Activated naive CD4-positive, alpha-beta T cell treated with anti-CD3 and anti-CD28 coated beads for 36 hours (primary cell): ENCODE data around the gene KCNK5. TPM values are rescaled to one million over a fixed set of nuclear protein-coding genes. Genes with fewer than 3 reads are reported as not detected.

Experiments used
- CTCF ChIA-PET: fragments of 350-600 bp; sonication (Branson Sonifier 250); formaldehyde crosslinking; loops from one replicate; lab custom pipeline; 2021; ENCODE audit warnings: antibody characterized with exemption; lab: Charles Lee
- DNase-seq: peaks from one replicate; pipeline ENCODE4 v3.0.0-alpha.2; 2020
- H3K27ac Mint-ChIP-seq: one replicate; pipeline ENCODE4 v1.8.0; 2021; ENCODE audit warnings: mild to moderate bottlenecking, mixed read lengths
- H3K27me3 Mint-ChIP-seq: one replicate; pipeline ENCODE4 v1.8.0; 2021; ENCODE audit warnings: low read depth, mixed read lengths
- H3K36me3 Mint-ChIP-seq: one replicate; pipeline ENCODE4 v1.8.0; 2021; ENCODE audit warnings: low read depth, mixed read lengths
- H3K4me1 Mint-ChIP-seq: one replicate; pipeline ENCODE4 v1.8.0; 2021; ENCODE audit warnings: low read depth, mixed read lengths
- H3K4me3 Mint-ChIP-seq: one replicate; pipeline ENCODE4 v1.8.0; 2021; ENCODE audit warnings: mild to moderate bottlenecking, moderate library complexity, mixed read lengths
- H3K9me3 Mint-ChIP-seq: one replicate; pipeline ENCODE4 v1.8.0; 2021; ENCODE audit warnings: mixed read lengths
- intact Hi-C: fragments of 100-400 bp; cut with micrococcal nuclease; formaldehyde crosslinking; loops from one replicate; pipeline ENCODE4 v1.15.1; 2023
- total RNA-seq, 2 experiments: library from RNA; stranded (reverse); gene quantifications; one replicate each; pipeline ENCODE4 v1.2.3, GENCODE V29; 2021

The KCNK5 gene
- total RNA-seq, 2 experiments from 2014 or later, result 9.0 to 9.2 TPM

- Mint-ChIP-seq H3K4me1 (peaks cover 20% of the 10 kb centered on the region), H3K4me3 (no peak overlapping the region), H3K27me3 (no peaks in the 10 kb centered on the region), H3K36me3 (peaks cover 4% of the 10 kb centered on the region), H3K27ac (no peak overlapping the region), H3K9me3 (no peaks in the 10 kb centered on the region)
- no peak for DNase-seq
- intact Hi-C loops, result no loop called here
- CTCF ChIA-PET, result no interaction called here
Measured at GRCh38 chr6:39211183-39211582, 18.1 kb downstream of the KCNK5 start.

DNA sequence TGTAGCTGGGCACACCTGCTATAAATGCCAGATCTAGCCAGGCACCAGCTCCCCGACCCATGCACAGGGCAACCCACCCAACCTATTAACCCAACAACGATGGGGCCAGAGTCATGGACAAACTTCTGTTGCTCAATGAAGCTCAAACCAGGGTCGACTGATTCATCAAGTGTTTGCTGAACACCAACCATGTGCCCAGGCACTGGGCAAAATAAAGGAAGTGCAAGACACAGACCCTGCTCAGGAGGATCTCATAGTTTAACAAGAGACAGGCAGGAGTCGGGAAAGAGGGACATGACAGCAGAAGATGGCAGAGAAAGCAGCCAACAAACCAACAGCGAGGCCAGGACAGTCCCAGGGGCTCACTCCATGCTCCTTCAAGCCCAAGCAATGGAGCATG lies 18.8 kb downstream of the KCNK5 start:
- H3K36me3 Mint-ChIP-seq, result peaks cover 4% of the 10 kb centered on the region
- CTCF ChIA-PET, result no interaction called here
- no peak for DNase-seq
- H3K4me1 Mint-ChIP-seq, result peaks cover 20% of the 10 kb centered on the region
- no peaks in the 10 kb centered on the region for H3K27me3 Mint-ChIP-seq
- no peak overlapping the region for H3K27ac Mint-ChIP-seq
- intact Hi-C loops, result no loop called here
- H3K9me3 Mint-ChIP-seq, result no peaks in the 10 kb centered on the region
- H3K4me3 Mint-ChIP-seq, result no peak overlapping the region

GRCh38 chr6:39209911-39210310 lies 19.4 kb downstream of the KCNK5 start:
- Mint-ChIP-seq H3K4me1 (peaks cover 20% of the 10 kb centered on the region), H3K36me3 (peaks cover 4% of the 10 kb centered on the region), H3K27ac (no peak overlapping the region), H3K27me3 (no peaks in the 10 kb centered on the region), H3K4me3 (no peak overlapping the region), H3K9me3 (no peaks in the 10 kb centered on the region)
- CTCF ChIA-PET, result no interaction called here
- DNase-seq, result no peak
- intact Hi-C loops, result no loop called here

- H3K4me1 Mint-ChIP-seq, result peaks cover 20% of the 10 kb centered on the region
- no peak for DNase-seq
- CTCF ChIA-PET, result no interaction called here
- no peak overlapping the region for H3K4me3 Mint-ChIP-seq
- no peaks in the 10 kb centered on the region for H3K27me3 Mint-ChIP-seq
- H3K9me3 Mint-ChIP-seq, result no peaks in the 10 kb centered on the region
- H3K36me3 Mint-ChIP-seq, result peaks cover 3% of the 10 kb centered on the region
- intact Hi-C loops, result no loop called here
- H3K27ac Mint-ChIP-seq, result no peak overlapping the region
Measured at GRCh38 chr6:39209360-39209811, 19.9 kb downstream of the KCNK5 start.

GRCh38 chr6:39208223-39208739 lies 21.0 kb downstream of the KCNK5 start:
- peaks cover 2% of the 10 kb centered on the region for H3K36me3 Mint-ChIP-seq
- intact Hi-C loops, result no loop called here
- H3K4me3 Mint-ChIP-seq, result no peak overlapping the region
- CTCF ChIA-PET, result interaction anchor here (1.4 kb wide), 1 partner anchor 101 kb away, joined by 3 read pairs; no protein-coding TSS in a partner anchor
- no peak overlapping the region for H3K27ac Mint-ChIP-seq
- DNase-seq, result no peak
- no peaks in the 10 kb centered on the region for H3K9me3 Mint-ChIP-seq
- no peaks in the 10 kb centered on the region for H3K27me3 Mint-ChIP-seq
- H3K4me1 Mint-ChIP-seq, result peaks cover 20% of the 10 kb centered on the region

DNA sequence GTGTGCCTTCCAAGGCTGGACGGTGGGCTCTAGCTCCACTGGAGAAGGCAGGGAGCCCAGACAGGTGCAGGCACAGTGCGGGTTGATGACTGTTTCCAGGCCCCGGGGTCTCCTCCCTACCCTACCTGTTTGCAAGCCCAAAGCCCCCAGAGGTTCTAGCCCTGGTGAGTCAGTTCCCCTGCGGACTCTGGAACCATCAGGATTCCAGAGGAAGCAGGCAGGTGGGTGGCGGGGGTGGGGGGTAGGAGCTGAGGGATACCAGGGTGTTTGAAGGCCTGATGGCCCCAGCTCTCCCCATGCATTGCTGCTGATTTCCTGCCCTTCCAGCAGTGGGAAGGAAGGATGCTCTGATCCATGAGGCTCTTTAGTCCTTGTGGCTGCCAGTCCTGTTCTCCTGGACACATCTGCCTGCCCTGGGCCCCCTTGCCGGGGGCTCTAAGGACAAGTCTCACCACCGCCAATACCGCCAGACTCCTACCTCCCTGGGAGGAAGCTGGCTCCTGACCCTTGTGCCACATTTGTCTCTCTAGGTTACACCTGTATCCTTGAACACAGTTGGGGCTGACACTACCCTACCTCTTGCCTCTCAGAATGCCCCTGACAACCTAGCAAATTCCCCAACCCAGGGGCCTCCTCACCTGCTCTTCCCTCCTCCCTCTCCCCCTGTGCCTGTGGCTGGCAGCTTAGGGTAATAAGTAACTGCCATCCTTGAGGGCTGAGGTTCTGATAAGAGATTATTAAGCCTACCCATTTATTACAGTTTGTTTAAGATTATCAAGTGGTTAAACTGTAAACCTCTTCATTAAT lies 21.7 kb downstream of the KCNK5 start:
- CTCF ChIA-PET, result interaction anchor here (0.6 to 1.4 kb wide), 2 partner anchors 27 to 102 kb away, joined by 3 to 4 read pairs; no protein-coding TSS in a partner anchor
- Mint-ChIP-seq H3K4me3 (no peak overlapping the region), H3K27me3 (no peaks in the 10 kb centered on the region), H3K9me3 (no peaks in the 10 kb centered on the region), H3K4me1 (peaks cover 20% of the 10 kb centered on the region), H3K27ac (no peak overlapping the region), H3K36me3 (peaks cover 2% of the 10 kb centered on the region)
- intact Hi-C loops, result no loop called here
- DNase-seq, result no peak

DNA sequence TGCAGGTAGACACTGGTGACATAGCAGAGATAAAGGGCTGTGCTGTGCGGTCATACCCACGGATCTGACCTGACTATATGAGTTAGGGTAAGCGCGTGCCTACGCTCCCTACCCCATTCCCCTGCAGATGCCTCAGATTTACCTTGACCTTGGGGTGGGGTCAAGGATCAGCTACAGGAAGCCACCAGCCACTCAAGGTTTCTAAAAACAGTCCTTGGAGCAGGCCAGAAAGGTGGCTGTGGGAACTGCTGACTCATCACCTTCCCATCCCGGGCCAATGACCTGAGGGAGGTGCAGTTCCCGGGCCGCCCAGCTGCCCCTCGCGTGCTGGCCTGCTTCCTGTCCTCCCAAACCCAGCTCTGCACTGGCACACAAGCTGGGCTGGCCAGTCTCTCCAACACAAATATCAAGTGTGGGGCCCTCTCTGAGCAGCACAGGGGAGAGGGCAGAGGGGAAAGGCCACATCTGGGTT lies 23.0 kb downstream of the KCNK5 start:
- Mint-ChIP-seq H3K27me3 (no peaks in the 10 kb centered on the region), H3K9me3 (no peaks in the 10 kb centered on the region), H3K4me3 (no peak overlapping the region), H3K36me3 (peaks cover 2% of the 10 kb centered on the region), H3K4me1 (peaks cover 20% of the 10 kb centered on the region), H3K27ac (no peak overlapping the region)
- intact Hi-C loops, result no loop called here
- DNase-seq, result no peak
- CTCF ChIA-PET, result no interaction called here

GRCh38 chr6:39204646-39205244 lies 24.5 kb downstream of the KCNK5 start:
- DNase-seq, result no peak
- H3K4me3 Mint-ChIP-seq, result no peak overlapping the region
- intact Hi-C loops, result no loop called here
- CTCF ChIA-PET, result no interaction called here
- H3K27me3 Mint-ChIP-seq, result no peaks in the 10 kb centered on the region
- H3K9me3 Mint-ChIP-seq, result no peaks in the 10 kb centered on the region
- H3K4me1 Mint-ChIP-seq, result peaks cover 10% of the 10 kb centered on the region
- peaks cover 2% of the 10 kb centered on the region for H3K36me3 Mint-ChIP-seq
- H3K27ac Mint-ChIP-seq, result no peak overlapping the region

DNA sequence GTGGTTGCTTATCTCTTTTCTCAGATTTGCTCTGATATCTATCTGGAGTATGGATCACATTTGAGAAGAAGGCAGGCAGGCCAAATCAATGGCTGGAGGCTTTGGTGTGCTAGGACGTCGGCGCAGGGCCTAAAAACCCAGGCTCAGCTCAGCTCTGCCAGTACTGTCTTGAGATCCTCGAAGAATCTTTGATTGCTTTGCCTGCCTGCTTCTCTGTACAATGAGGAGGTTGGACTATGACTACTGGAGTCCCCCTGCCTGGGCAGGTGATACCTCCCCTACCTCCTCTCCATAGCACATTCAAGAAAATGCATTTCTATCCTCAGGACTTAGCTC lies 25.1 kb downstream of the KCNK5 start:
- Mint-ChIP-seq H3K36me3 (peaks cover 2% of the 10 kb centered on the region), H3K4me3 (no peak overlapping the region), H3K4me1 (peaks cover 4% of the 10 kb centered on the region), H3K27me3 (no peaks in the 10 kb centered on the region), H3K9me3 (no peaks in the 10 kb centered on the region), H3K27ac (no peak overlapping the region)
- no peak for DNase-seq
- CTCF ChIA-PET, result no interaction called here
- intact Hi-C loops, result no loop called here

GRCh38 chr6:39203436-39204159 lies 25.7 kb downstream of the KCNK5 start:
- Mint-ChIP-seq H3K9me3 (no peaks in the 10 kb centered on the region), H3K27me3 (no peaks in the 10 kb centered on the region), H3K27ac (no peak overlapping the region), H3K36me3 (peaks cover 2% of the 10 kb centered on the region), H3K4me1 (peaks cover 4% of the 10 kb centered on the region), H3K4me3 (no peak overlapping the region)
- intact Hi-C loops, result no loop called here
- CTCF ChIA-PET, result no interaction called here
- no peak for DNase-seq

GRCh38 chr6:39202166-39202565 lies 27.1 kb downstream of the KCNK5 start:
- no peaks in the 10 kb centered on the region for H3K27me3 Mint-ChIP-seq
- intact Hi-C loops, result no loop called here
- no peak overlapping the region for H3K4me3 Mint-ChIP-seq
- no peaks in the 10 kb centered on the region for H3K9me3 Mint-ChIP-seq
- no peak overlapping the region for H3K27ac Mint-ChIP-seq
- CTCF ChIA-PET, result no interaction called here
- DNase-seq, result no peak
- no peaks in the 10 kb centered on the region for H3K36me3 Mint-ChIP-seq
- peaks cover 2% of the 10 kb centered on the region for H3K4me1 Mint-ChIP-seq

DNA sequence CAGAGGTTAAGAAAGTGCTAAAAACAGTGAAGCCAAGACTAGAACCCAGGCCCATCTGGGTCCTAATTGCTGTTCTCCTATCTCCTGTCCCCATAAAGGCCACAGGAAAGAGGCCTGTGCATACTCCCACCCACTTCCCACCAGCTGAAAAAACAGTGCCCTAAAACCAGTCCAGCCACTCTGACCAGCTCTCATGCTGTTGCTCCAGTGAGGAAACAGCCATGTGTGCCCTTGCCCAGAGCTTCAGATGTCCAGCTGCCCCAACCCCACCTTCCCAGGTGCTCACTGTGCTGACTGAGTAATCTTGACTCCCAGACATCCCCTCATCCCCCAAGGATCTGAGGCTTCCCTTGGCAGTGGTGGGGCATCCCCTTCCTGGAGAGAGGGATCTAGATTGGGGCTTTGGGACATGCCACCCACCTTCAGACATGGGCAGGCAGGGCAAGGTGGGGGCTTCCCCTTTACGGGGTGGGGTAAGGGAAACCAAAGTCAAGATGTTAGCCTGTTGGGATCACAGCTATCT lies 28.7 kb downstream of the KCNK5 start:
- H3K9me3 Mint-ChIP-seq, result no peaks in the 10 kb centered on the region
- no peaks in the 10 kb centered on the region for H3K36me3 Mint-ChIP-seq
- intact Hi-C loops, result no loop called here
- no peak overlapping the region for H3K4me3 Mint-ChIP-seq
- CTCF ChIA-PET, result interaction anchor here (0.6 kb wide), 1 partner anchor 35 kb away, joined by 3 read pairs; no protein-coding TSS in a partner anchor
- no peak for DNase-seq
- no peaks in the 10 kb centered on the region for H3K27me3 Mint-ChIP-seq
- H3K4me1 Mint-ChIP-seq, result peaks cover 7% of the 10 kb centered on the region
- no peak overlapping the region for H3K27ac Mint-ChIP-seq
